NCI-H82 treated with DMSO at 0.1 percent for 48 hours (cell line): ENCODE data around the gene GPATCH4.
"Not testable (repeated sequence)": the region's sequence is repeated elsewhere in the genome, so short reads cannot be mapped to it uniquely, and the experiment has no call there.

Source experiments
- DNase-seq: peaks from one replicate; lab custom pipeline; 2025; ENCODE audit not compliant: unreplicated experiment; lab: John Stamatoyannopoulos, UW

GPATCH4 gene

DNA sequence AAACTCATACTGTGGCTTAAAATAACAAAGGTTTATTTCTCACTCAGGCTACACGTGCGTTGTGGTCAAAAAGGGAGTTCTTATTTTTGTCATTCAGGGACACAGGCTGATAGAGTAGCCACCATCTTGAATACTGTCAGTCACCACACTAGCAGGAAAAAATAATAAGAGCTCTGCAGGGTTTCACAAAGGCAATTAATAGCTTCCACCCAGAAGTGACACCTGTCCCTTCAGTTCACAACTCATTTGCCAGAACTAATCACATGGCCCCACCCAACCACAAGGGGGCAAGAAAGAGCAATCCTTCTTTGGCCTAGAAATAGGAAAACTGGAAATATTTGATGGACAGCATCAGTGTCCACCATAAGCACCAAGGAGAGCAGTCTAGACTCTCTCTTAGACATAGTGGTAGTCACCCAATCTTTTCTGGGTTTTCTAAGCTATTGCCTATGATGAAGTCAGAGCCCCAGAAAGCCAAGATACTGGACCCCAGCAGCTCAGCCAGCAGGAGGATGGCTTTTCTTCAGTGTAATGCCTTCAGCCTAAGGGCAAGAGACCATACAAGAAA, 26.1 kb upstream of the GPATCH4 start:
- peak; percentile 63 for DNase-seq

DNA sequence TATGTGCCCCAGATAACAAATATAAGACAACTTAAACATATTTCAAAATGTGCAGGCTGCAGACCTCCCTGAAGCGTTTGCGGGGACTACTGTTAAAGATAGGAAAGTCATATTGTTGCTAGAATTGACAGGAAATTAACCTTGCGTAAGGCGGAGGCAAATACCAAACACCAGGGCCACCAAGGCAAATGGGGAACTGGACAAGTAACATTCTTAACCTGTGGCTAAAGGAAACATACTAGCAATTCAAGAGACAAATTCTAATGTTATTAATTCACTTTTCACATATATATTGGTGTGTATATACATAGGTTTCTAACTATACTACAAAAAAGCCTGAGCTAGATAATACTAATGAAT, 24.8 kb upstream of the GPATCH4 start:
- DNase-seq, result no peak

DNA sequence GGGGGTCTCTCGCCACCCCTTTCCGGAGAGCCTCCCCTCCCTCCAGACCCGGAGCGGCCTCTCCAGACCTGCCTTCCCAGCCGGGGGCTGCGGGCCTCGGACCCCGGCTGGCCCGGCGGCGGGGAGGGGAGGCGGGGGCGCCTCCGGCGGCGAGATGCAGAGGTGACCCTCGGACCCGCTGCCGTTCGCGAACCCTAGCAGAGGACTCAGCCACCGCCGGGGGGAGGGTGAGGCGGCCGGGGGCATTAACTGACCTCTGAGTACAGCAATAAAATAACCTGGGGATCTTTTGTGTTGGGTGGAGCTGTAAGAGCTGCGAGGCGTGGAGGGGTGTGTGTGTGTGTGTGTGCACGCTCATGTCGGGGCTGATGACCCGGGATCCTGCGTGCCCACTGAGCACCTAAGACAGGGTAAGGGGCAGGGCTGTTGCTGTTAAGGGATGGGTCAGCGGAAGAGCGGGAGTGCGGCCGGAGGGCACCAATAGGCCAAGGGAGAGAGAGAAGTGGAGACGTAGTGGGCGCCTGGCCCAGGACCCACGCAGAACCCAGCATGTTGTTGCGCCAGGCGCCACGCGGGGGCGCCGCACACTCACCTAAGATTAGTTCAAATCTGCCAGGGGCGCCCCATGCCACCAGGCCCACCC, 24.3 kb upstream of the GPATCH4 start:
- DNase-seq, result peak; percentile 39

DNA sequence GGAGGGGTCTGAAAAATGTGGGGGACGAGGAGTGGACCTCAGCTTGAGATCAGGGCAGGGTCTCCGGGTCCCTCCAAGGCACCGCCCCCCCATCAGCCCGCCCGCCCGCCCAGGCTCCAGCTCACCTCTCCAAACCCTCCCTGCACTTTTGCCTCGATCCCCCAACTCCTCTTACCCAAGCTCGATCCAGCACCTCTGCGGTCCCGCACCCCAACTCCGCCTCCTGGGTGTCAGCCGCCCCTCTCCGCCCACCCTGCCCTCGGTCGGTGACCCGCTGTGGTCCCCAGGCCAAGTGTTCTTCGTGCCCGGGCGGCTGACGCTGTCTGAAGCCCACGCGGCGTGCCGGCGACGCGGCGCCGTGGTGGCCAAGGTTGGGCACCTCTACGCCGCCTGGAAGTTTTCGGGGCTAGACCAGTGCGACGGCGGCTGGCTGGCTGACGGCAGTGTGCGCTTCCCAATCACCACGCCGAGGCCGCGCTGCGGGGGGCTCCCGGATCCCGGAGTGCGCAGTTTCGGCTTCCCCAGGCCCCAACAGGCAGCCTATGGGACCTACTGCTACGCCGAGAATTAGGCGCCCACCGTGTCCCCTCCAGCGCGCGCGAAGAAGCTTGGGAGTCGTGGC, 23.6 kb upstream of the GPATCH4 start:
- no peak for DNase-seq

DNA sequence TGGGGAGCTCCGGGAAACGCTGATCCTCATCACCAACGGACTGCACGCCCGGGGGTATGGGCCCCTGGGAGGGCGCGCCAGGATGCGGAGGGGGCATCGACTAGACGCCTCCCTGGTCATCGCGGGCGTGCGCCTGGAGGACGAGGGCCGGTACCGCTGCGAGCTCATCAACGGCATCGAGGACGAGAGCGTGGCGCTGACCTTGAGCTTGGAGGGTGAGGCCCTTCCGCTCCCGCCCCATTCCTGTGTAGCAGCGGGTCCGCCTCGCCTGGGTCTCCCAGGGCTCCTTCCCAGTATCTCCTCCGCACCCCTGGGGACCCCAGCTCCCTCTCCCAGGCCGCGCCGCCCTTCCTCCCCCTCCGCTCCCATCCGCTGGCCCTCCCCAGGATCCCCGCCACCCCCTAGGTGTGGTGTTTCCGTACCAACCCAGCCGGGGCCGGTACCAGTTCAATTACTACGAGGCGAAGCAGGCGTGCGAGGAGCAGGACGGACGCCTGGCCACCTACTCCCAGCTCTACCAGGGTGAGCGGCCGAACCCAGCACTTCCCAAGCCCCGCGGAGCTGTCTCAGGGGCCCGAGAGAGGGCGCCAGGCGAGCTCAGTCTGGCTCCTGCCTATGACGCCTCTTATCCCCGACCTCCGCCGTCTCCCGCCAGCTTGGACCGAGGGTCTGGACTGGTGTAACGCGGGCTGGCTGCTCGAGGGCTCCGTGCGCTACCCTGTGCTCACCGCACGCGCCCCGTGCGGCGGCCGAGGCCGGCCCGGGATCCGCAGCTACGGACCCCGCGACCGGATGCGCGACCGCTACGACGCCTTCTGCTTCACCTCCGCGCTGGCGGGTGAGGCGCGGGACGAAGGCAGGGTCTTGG, 22.9 kb upstream of the GPATCH4 start:
- DNase-seq, result peak; percentile 69

DNA sequence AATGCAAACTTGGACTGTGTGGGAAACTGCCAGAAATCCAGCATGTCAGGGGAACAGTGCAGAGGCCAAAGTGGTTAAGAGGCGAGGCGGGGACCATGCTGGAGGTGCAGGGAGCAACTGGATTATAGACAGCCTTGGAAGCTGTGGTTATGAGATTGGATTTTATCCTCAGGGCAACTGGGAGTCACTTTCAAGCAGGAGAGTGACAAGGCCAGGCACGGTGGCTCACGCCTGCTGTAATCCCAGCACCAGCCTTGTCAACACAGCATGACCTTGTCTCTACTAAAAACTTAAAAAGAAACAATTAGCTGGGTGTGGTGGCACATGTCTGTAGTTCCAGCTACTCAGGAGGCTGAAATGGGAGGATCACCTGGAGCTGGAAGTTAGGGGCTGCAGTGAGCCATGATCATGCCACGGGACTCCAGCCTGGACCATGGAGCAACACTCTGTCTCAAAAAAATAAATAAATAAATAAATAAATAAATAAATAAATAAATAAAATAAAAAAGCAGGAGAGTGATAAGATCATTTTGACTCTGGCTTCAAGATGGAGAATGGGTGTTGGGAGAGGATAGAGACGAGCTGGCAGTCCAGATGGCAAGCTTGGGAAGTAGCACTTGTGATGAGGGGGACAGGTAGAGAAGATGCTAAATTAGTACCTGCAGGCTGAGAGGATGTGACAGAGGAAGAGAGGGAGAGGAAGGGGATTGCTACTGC, 21.5 kb upstream of the GPATCH4 start:
- DNase-seq, result peak; percentile 61

DNA sequence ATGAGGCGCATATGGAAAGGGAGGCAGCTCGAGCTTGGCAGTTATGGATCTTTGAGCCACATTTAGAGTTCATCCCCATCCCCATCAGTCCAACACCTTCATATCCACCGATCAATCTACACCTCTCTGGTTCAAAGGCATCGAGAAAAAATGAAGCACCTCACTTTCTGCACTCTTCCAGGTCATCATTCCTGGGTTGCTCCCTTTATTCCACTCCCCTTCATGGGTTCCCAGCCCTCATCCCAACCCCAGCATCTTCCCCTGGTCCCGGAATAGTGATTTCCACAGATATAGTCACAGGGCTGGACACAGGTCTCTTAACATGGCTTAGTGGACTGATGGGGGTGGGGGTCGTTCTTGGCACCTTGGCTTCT, 18.3 kb upstream of the GPATCH4 start:
- DNase-seq, result no peak

DNA sequence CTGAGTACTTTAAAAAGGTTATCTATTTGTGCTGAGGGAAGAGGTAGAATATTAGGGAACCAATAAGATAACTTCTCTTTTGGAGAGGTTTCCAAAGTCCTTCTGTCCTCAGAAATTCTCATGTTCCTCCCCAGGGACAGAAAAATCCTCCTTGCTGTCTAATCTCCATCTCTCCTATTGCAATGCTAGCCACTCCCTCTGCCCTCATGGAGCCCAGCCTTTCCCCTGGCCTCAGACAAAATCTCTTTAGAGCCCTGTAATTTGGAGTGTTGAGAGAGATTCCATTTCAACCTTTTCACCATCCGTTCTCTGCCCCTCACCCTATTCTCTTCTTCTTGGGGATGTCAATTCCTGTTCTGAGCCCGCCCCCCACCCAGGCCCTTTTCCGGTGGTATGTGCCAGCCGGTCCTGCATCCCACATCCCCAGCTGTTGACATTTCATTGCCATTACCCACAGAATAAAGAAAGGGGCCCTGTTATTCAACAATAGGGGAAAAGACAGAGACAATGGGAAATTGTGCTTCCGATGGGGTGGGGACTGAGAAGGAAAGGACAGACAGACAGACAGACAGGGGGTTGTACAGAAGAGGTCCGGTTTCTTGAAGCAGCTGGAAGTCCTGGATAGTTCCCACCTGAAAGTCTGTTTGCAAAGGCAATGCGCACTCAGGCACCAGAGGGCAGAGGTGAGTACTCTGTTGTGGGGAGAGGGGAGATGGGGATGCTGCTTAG, 17.7 kb upstream of the GPATCH4 start, which contains the start of gene HAPLN2:
Gene HAPLN2, plus strand, starts transcription at position 563 of the 729 bp plus-strand sequence. CDS start 4,076 bp downstream, outside the sequence.
- DNase-seq, result peak; percentile 79

DNA sequence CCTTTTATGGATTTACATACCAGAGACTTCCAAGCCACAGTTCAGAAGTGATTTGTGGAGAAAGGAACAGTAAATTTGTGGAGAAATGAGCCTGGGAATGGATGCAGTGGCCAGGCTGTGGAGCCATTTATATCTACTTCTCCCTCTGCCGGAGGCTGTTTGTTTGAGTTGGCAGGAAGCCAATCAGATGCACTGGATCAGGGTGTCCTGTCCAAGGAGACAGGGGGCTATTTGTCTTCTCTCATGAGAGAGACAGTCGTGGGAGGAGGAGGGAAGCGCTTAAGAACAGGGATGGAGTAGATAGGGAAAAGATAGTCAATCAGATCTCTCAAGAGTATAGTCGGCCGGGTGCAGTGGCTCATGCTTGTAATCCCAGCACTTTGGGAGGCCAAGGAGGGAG, 15.2 kb upstream of the GPATCH4 start:
- DNase-seq, result peak; percentile 91

DNA sequence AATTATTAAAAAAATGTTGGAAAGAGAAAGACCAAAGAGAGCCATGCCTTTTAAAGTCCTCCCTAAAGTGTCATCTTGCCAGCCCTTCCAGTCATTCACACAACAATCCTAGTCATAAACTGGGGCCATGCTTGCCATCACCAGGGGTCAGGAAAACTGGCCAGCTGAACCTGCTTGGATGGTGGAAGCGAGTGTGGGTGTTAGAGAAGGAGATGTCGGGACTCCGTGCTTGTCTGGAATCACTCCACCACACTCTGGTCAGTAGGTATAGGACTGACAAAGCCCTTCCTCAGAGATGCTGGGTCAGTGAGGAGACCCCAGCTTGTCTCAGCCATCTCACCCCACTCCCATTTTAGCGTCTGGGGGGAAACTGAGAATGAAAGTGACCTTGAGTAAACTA, 14.7 kb upstream of the GPATCH4 start:
- DNase-seq, result no peak

DNA sequence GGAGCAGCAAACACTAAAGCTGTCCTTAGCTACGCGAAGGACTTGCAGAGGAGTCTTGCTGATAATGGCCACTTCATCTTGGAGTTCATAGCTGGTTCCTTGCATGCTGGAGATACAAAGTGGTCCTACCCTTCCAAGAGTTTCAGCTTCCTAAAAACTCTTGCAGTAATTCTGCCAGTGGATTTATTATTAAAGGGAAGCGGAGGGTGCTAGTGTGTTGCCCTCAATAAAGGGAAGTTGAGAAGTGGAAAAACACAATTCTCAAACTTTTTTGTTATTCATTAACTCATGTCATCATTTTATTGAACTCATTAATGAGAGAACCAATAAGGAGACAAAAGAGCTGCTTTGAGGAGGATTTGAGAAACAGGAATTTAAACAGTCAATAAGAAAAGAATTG, 11.4 kb upstream of the GPATCH4 start:
- no peak for DNase-seq

DNA sequence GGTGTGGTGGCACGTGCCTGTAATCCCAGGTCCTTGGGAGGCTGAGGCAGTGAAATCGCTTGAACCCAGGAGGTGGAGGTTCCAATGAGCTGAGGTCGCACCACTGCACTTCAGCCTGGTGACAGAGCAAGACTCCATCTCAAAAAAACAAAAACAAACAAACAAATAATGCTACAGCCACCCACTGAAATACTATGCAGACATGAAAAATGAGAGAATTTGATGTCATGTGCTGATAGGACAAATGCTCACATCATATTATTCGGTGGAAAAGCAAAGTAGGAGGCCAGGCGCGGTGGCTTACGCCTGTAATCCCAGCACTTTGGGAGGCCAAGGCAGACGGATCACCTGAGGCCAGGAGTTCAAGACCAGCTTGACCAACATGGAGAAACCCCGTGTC, 8.8 kb upstream of the GPATCH4 start:
- DNase-seq, result not testable (repeated sequence)

DNA sequence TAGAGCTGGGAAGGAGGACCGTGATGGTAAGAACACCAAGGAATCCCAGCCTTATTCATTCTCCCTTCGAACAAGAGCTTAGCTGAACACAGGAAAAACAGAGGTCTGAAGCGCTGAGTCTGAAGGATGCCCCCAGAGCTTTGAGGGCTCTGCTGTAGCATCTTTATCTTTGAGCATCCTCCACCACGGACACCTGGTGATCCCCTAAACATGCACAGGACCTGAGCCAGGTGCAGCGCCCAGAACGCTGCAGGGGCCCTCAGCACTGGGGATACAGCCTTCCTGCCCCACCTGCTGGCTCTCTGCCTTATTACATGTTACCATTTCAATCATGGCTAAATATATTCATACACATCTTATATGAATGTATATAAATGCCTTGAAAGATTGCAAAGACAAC, 7.7 kb upstream of the GPATCH4 start:
- peak; percentile 28 for DNase-seq

DNA sequence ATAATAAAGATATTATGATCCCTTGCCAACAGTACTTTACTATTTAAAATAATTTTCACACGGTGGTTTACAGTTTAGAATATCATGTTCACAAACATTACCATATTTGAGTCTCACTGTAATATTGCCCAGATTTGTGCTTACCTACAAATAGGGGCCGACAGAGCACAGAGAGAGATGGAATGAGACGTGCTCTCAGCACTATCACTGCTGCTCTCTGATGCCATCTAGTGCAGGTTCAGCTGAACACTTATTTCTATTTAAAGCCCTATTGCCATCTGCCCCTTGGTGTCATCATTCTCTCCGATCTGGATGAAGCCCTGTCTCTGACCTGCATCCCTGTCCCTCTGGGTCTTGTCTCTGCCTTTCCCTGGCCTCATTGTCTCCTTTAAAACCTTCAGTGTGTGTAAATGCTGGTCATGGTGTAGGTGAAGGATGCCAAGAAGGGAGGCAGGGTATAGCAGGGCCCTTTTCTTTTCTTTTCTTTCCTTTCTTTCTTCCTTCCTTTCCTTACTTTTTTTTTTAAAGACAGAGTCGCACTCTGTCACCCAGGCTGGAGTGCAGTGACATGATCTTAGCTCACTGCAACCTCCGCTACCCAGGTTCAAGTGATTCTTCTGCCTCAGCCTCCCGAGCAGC, 6.9 kb upstream of the GPATCH4 start:
- DNase-seq, result peak; percentile 85

DNA sequence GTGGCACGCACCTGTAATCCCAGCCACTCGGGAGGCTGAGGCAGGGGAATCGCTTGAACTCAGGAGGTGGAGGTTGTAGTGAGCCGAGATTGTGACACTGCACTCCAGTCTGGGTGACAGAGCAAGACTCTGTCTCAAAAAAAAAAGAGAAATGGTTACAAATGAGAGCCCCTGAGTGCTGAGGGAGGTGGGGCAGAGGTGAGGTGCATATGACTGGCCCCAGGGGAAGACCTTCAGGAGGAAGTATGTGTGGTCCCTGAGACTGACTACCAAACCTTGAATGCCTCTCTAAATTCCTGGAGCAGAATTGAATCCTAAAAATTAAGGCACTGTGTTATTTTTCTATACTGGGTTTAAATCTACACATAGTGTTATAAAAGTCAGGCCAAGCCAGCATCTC, 6.1 kb upstream of the GPATCH4 start:
- not testable (repeated sequence) for DNase-seq

DNA sequence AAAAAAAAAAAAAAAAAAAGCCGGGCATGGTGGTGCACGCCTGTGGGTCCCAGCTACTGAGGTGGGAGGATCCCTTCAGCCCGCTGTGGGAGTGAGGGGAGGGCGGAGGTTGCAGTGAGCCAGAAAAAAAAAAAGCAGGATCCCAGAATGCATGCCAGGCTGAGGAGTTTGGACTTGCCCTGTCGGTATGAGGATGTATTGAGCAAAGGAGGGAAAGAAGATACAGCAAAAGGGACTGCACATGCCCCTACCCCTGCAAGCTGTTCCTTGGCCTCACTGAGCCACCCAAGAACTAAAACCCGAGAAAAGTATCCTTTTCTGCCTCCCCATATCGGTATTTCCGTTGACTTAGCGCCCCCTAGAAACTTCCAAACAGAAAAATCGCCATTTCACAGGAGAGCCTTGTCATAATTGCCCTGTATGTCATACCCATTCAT, 1.3 kb upstream of the GPATCH4 start:
- no peak for DNase-seq

DNA sequence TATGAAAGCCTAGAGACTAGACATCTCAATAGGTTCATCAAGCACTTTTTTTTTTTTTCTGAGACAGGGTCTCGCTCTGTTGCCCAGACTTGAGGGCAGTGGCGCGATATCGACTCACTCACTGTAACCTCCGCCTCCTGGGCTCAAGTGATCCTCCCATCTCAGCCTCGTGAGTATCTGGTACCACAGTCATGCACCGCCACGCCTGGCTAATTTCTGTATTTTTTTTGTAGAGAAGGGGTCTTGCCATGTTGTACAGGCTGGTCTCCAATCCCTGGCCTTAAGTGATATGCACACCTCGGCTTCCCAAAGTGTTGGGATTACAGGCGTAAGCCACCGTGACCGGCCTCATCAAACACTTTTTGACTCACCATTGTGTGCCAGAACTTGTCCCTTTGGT, 613 bp upstream of the GPATCH4 start:
- no peak for DNase-seq

DNA sequence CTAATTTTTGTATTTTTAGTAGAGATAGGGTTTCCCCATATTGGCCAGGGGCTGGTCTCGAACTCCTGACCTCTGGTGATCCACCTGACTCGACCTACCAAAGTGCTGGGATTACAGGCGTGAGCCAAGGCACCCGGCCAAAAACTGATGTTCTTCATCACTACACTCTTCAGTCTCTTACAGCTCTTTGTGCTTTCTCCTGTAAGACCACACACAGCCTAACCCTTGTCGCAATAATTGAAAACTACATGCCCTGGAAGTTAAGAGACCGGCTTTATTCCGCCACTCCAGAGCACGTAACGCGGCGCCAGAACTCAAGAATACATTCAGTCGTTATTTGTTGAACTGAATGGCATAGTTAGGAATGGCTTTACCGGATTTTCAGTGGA, 552 bp downstream of the GPATCH4 start:
- no peak for DNase-seq

DNA sequence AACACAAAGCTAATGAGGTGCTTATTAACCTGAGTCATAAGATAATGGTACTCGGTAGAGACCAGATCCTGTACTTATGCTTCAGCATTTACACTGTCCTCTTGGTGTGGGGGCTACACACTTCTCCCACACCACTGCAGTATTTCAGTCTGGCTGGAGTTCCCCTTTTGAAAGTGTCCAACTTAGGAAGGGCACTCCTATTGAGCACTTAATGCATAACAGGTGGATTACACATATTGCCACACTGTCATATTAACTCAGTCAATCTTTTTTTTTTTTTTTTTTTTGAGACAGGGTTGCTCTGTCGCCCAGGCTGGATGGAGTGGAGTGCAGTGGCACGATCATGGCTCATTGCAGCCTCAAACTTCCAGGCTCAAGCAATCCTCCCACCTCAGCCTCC, 1.5 kb downstream of the GPATCH4 start:
- DNase-seq, result no peak
